ENCODE measurements around the gene SKI.
"Not testable (repeated sequence)": the region's sequence is repeated elsewhere in the genome, so short reads cannot be mapped to it uniquely, and the experiment has no call there.

- not testable (repeated sequence) for TF ChIP-seq CTCF (IDR thresholded peaks at IDR 0.05; ENCODE audit: low read length); EZH2 (IDR thresholded peaks at IDR 0.05; ENCODE audit: borderline replicate concordance, low read length)
Measured at GRCh38 chr1:2261476-2262395, 33.6 kb downstream of the SKI start.

All from OCI-LY1 (cell line).